ENCODE results near the gene DYRK3.

DNA sequence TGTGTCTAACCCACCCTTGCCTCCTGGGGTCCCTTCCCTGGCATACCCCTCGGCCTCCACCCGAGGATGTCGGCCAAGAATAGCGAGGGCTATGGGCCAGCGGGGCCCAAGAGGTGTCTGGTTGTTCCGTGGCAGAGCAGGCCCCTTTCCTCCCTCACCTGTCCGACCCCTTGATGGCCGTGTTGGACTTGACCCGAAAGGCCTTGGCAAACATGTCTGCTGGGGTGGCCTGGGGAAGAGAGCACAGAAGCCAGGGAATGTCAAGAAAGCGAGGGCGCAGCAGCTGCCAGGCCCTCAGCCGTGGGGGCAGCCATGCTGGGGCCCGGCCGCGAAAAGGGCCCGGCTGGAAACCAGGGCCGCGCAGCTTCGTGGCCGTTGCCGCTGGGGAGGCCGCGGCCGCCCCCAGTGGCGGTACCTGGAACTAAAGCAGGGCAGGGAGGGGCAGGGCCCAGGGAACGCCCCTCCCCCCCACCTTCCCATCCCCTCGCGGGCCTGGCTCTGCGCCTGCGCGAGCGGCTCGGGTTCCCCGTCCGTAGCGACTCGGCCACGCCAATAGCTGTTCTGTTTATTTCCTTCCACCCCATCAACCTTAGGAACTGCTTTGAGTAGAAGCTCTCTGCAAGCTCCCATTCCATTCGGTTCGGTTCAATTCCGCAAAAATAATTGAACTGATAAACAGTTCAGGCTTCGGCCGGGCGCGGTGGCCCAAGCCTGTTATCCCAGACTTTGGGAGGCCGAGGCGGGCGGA is 23.0 kb upstream of the DYRK3 start, which contains the start of gene EIF2D:
- TF ChIP-seq, protein P1, sequence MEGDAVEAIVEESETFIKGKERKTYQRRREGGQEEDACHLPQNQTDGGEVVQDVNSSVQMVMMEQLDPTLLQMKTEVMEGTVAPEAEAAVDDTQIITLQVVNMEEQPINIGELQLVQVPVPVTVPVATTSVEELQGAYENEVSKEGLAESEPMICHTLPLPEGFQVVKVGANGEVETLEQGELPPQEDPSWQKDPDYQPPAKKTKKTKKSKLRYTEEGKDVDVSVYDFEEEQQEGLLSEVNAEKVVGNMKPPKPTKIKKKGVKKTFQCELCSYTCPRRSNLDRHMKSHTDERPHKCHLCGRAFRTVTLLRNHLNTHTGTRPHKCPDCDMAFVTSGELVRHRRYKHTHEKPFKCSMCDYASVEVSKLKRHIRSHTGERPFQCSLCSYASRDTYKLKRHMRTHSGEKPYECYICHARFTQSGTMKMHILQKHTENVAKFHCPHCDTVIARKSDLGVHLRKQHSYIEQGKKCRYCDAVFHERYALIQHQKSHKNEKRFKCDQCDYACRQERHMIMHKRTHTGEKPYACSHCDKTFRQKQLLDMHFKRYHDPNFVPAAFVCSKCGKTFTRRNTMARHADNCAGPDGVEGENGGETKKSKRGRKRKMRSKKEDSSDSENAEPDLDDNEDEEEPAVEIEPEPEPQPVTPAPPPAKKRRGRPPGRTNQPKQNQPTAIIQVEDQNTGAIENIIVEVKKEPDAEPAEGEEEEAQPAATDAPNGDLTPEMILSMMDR (IDR thresholded peaks at IDR 0.05 in 4 of 5, conservative IDR thresholded peaks at IDR 0.05 in 1 of 5), result peak; percentile 96 to 100 (median 99)
- peak; percentile 56 to 66 for TF ChIP-seq POLR2A (IDR thresholded peaks at IDR 0.05)
